ENCODE results near the gene HAVCR2.

DNA sequence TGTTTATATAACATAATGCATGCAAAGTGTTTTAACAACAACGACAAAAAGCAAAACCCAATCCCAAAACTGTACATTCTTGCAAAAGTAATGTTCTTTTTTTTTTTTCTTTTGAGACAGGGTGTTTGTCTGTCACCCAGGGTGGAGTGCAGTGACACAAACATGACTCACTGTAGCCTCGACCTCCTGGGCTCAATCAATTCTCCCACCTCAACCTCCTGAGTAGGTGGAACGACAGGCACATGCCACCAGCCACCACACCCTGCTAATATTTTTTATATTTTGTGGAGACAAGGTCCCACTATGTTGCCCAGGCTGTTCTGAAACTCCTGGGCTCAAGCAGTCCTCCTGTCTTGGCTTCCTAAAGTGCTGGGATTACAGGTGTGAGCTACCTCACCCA lies 36.3 kb downstream of the HAVCR2 start:
- TF ChIP-seq, protein P1, sequence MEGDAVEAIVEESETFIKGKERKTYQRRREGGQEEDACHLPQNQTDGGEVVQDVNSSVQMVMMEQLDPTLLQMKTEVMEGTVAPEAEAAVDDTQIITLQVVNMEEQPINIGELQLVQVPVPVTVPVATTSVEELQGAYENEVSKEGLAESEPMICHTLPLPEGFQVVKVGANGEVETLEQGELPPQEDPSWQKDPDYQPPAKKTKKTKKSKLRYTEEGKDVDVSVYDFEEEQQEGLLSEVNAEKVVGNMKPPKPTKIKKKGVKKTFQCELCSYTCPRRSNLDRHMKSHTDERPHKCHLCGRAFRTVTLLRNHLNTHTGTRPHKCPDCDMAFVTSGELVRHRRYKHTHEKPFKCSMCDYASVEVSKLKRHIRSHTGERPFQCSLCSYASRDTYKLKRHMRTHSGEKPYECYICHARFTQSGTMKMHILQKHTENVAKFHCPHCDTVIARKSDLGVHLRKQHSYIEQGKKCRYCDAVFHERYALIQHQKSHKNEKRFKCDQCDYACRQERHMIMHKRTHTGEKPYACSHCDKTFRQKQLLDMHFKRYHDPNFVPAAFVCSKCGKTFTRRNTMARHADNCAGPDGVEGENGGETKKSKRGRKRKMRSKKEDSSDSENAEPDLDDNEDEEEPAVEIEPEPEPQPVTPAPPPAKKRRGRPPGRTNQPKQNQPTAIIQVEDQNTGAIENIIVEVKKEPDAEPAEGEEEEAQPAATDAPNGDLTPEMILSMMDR (conservative IDR thresholded peaks at IDR 0.05): no peak
- no peak for TF ChIP-seq ZFX (IDR thresholded peaks at IDR 0.05)

Measured in C4-2B (cell line).